Neural cell (in vitro differentiated cells): ENCODE results near the gene TEX54. TPM values are rescaled to one million over a fixed set of nuclear protein-coding genes. Genes with fewer than 3 reads are reported as not detected.

ENCODE experiments used
- H2AFZ ChIP-seq: fragments of 200-600, 300-800 bp; sonication (generic), shearing (Covaris generic); 2 replicates; pipeline ENCODE4 v1.6.0; 2014; ENCODE audit warnings: low read depth, mild to moderate bottlenecking, antibody characterized with exemption, low read length, moderate library complexity
- H3F3A ChIP-seq: fragments of 200-600 bp; shearing (Covaris generic); 2 replicates; pipeline ENCODE4 v1.6.1; 2016; ENCODE audit warnings: mild to moderate bottlenecking, moderate library complexity, mixed read lengths, antibody characterized with exemption, low read length; ENCODE audit not compliant: insufficient read depth, poor library complexity, severe bottlenecking
- H3K27ac ChIP-seq: fragments of 200-600, 300-800 bp; sonication (generic), shearing (Covaris generic); 2 replicates; pipeline ENCODE4 v1.5.1; 2014; ENCODE audit warnings: mild to moderate bottlenecking, low read length, moderate library complexity
- H3K27me3 ChIP-seq: fragments of 300-800, 200-600 bp; sonication (generic), shearing (Covaris generic); 2 replicates; pipeline ENCODE4 v1.6.0; 2014; ENCODE audit warnings: mild to moderate bottlenecking, low read depth, low read length, moderate library complexity; ENCODE audit not compliant: insufficient read depth
- H3K36me3 ChIP-seq: fragments of 300-800, 200-600 bp; sonication (generic), shearing (Covaris generic); 2 replicates; pipeline ENCODE4 v1.5.1; 2014; ENCODE audit warnings: mild to moderate bottlenecking, antibody characterized with exemption, low read length, moderate library complexity; ENCODE audit not compliant: insufficient read depth
- H3K4me2 ChIP-seq: fragments of 300-800, 200-600 bp; sonication (generic), shearing (Covaris generic); 2 replicates; pipeline ENCODE4 v1.6.0; 2014; ENCODE audit warnings: mild to moderate bottlenecking, low read length
- H3K4me3 ChIP-seq: fragments of 300-800, 200-600 bp; sonication (generic), shearing (Covaris generic); 2 replicates; pipeline ENCODE4 v1.5.1; 2014; ENCODE audit warnings: mild to moderate bottlenecking, low read length, moderate library complexity
- H3K79me2 ChIP-seq: fragments of 200-600 bp; shearing (Covaris generic); replicated peaks from 2 replicates; pipeline ENCODE4 v1.6.0; 2014; ENCODE audit warnings: mild to moderate bottlenecking, low read length, moderate library complexity; ENCODE audit not compliant: insufficient read depth
- H3K9ac ChIP-seq: fragments of 300-800, 200-600 bp; sonication (generic), shearing (Covaris generic); 2 replicates; pipeline ENCODE4 v1.6.1; 2016; ENCODE audit warnings: mild to moderate bottlenecking, low read length, mixed read lengths
- H3K9me2 ChIP-seq: fragments of 200-600 bp; shearing (Covaris generic); 2 replicates; pipeline ENCODE4 v1.6.1; 2016; ENCODE audit warnings: mild to moderate bottlenecking, low read length, mixed read lengths; ENCODE audit not compliant: insufficient read depth
- H3K9me3 ChIP-seq: fragments of 200-600, 300-800 bp; sonication (generic), shearing (Covaris generic); 2 replicates; pipeline ENCODE4 v1.6.1; 2016; ENCODE audit warnings: mild to moderate bottlenecking, mixed run types, low read length, moderate library complexity, mixed read lengths
- H4K20me1 ChIP-seq: fragments of 200-600 bp; shearing (Covaris generic); 2 replicates; pipeline ENCODE4 v1.6.1; 2016; ENCODE audit warnings: mild to moderate bottlenecking, mixed run types; ENCODE audit not compliant: insufficient read depth
- EP300 ChIP-seq: fragments of 450-650 bp; conservative IDR thresholded peaks from 2 replicates; pipeline ENCODE4 v1.6.1; 2014; ENCODE audit warnings: antibody characterized with exemption, mild to moderate bottlenecking, moderate library complexity; ENCODE audit not compliant: poor library complexity, severe bottlenecking
- EZH2 ChIP-seq: fragments of 200-600, 300-800 bp; shearing (Covaris generic), sonication (generic); IDR thresholded peaks from 2 replicates; pipeline ENCODE4 v1.6.1; 2014; ENCODE audit warnings: antibody characterized with exemption, low read length, borderline replicate concordance, mild to moderate bottlenecking; ENCODE audit not compliant: insufficient read depth, poor library complexity, severe bottlenecking
- MXI1 ChIP-seq: fragments of 450-650 bp; conservative IDR thresholded peaks from 2 replicates; pipeline ENCODE4 v1.6.1; 2014; ENCODE audit warnings: antibody characterized with exemption, mild to moderate bottlenecking; ENCODE audit not compliant: poor library complexity, severe bottlenecking
- POLR2AphosphoS5 ChIP-seq: IDR thresholded peaks from 2 replicates; pipeline ENCODE4 v1.6.1; 2012
- RAD21 ChIP-seq: fragments of 450-650 bp; conservative IDR thresholded peaks from 2 replicates; pipeline ENCODE4 v1.6.1; 2014; ENCODE audit warnings: antibody characterized with exemption, mild to moderate bottlenecking, moderate library complexity
- SMC3 ChIP-seq: fragments of 450-650 bp; conservative IDR thresholded peaks from 2 replicates; pipeline ENCODE4 v1.6.1; 2014; ENCODE audit warnings: antibody characterized with exemption, mild to moderate bottlenecking, moderate library complexity; ENCODE audit not compliant: poor library complexity
- TAF1 ChIP-seq: IDR thresholded peaks from 2 replicates; pipeline ENCODE4 v1.6.1; 2012; ENCODE audit warnings: low read depth
- polyA plus RNA-seq: library from polyadenylated mRNA; depleted of rRNA; stranded (reverse); fragments of >200 nt; gene quantifications from 2 replicates; pipeline ENCODE4 v1.2.3, GENCODE V29; 2014
- TF ChIP-seq, protein P1 (sequence below): IDR thresholded peaks from 2 replicates; pipeline ENCODE4 v1.6.1; 2012; ENCODE audit warnings: borderline replicate concordance
- TF ChIP-seq, protein P2 (sequence below): fragments of 450-650 bp; IDR thresholded peaks from 2 replicates; pipeline ENCODE4 v1.5.1; 2014; ENCODE audit warnings: antibody characterized with exemption, mild to moderate bottlenecking, moderate library complexity; ENCODE audit not compliant: poor library complexity, severe bottlenecking

Gene TEX54
- polyA plus RNA-seq, 1 donor from 2014 or later: not detected

DNA sequence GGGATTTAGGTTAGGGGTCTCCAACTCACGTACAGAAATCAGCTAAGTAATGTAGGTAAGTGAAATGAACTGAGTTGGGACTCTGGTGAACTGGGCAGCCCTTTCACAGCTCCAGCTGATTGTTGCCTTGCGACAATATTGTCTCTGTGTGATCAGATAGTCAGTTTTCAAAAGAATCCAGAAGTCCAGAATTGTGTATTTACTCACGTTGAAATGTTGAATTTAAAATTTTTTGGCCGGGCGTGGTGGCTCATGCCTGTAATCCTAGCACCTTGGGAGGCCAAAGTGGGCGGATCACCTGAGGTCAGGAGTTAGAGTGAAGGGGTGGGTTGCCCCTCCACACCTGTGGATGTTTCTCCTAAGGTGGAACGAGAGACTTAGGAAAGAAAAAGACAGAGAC lies 25.6 kb upstream of the TEX54 start:
- H3K9me3 ChIP-seq: no peaks in the 10 kb centered on the region
- peaks cover 4% of the 10 kb centered on the region for H3F3A ChIP-seq
- TF ChIP-seq EZH2 (no peak), RAD21 (no peak), MXI1 (no peak), POLR2AphosphoS5 (no peak), SMC3 (no peak), EP300 (no peak), TAF1 (no peak)
- TF ChIP-seq, protein P1, sequence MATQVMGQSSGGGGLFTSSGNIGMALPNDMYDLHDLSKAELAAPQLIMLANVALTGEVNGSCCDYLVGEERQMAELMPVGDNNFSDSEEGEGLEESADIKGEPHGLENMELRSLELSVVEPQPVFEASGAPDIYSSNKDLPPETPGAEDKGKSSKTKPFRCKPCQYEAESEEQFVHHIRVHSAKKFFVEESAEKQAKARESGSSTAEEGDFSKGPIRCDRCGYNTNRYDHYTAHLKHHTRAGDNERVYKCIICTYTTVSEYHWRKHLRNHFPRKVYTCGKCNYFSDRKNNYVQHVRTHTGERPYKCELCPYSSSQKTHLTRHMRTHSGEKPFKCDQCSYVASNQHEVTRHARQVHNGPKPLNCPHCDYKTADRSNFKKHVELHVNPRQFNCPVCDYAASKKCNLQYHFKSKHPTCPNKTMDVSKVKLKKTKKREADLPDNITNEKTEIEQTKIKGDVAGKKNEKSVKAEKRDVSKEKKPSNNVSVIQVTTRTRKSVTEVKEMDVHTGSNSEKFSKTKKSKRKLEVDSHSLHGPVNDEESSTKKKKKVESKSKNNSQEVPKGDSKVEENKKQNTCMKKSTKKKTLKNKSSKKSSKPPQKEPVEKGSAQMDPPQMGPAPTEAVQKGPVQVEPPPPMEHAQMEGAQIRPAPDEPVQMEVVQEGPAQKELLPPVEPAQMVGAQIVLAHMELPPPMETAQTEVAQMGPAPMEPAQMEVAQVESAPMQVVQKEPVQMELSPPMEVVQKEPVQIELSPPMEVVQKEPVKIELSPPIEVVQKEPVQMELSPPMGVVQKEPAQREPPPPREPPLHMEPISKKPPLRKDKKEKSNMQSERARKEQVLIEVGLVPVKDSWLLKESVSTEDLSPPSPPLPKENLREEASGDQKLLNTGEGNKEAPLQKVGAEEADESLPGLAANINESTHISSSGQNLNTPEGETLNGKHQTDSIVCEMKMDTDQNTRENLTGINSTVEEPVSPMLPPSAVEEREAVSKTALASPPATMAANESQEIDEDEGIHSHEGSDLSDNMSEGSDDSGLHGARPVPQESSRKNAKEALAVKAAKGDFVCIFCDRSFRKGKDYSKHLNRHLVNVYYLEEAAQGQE: no peak
- TF ChIP-seq, protein P2, sequence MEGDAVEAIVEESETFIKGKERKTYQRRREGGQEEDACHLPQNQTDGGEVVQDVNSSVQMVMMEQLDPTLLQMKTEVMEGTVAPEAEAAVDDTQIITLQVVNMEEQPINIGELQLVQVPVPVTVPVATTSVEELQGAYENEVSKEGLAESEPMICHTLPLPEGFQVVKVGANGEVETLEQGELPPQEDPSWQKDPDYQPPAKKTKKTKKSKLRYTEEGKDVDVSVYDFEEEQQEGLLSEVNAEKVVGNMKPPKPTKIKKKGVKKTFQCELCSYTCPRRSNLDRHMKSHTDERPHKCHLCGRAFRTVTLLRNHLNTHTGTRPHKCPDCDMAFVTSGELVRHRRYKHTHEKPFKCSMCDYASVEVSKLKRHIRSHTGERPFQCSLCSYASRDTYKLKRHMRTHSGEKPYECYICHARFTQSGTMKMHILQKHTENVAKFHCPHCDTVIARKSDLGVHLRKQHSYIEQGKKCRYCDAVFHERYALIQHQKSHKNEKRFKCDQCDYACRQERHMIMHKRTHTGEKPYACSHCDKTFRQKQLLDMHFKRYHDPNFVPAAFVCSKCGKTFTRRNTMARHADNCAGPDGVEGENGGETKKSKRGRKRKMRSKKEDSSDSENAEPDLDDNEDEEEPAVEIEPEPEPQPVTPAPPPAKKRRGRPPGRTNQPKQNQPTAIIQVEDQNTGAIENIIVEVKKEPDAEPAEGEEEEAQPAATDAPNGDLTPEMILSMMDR: no peak
- H2AFZ ChIP-seq: no peak overlapping the region
- H3K27ac ChIP-seq: no peak overlapping the region
- peaks cover 10% of the 10 kb centered on the region for H3K36me3 ChIP-seq
- H3K9ac ChIP-seq: no peak overlapping the region
- H4K20me1 ChIP-seq: no peaks in the 10 kb centered on the region
- H3K4me2 ChIP-seq: no peak overlapping the region
- H3K9me2 ChIP-seq: no peaks in the 10 kb centered on the region
- H3K4me3 ChIP-seq: no peak overlapping the region
- no peaks in the 10 kb centered on the region for H3K27me3 ChIP-seq
- H3K79me2 ChIP-seq: peaks cover 40% of the 10 kb centered on the region

DNA sequence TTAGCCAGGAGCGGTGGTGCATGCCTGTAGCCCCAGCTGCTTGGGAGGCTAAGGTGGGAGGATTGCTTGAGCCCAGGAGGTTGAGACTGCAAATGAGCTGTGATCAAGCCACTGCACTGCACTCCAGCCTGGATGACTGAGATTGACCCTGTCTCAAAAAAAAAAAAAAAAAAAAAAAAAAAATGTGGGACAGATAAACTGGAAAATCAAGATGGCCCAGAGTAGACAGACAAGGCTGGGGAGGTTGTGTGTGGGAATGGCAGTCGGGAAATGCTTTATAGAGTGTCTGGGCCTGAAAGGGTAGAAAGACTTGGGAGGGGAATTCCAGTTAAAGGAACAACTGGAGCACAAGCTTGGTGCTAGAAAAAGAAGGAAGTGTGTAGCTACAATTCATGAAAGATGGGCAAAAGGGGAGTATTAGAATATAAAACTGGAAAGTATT lies 24.9 kb upstream of the TEX54 start:
- H3K9ac ChIP-seq: no peak overlapping the region
- H2AFZ ChIP-seq: no peak overlapping the region
- no peaks in the 10 kb centered on the region for H4K20me1 ChIP-seq
- H3K9me3 ChIP-seq: no peaks in the 10 kb centered on the region
- H3K27me3 ChIP-seq: no peaks in the 10 kb centered on the region
- TF ChIP-seq TAF1 (no peak), EP300 (no peak)
- H3K4me3 ChIP-seq: no peak overlapping the region
- peaks cover 16% of the 10 kb centered on the region for H3K36me3 ChIP-seq
- H3K9me2 ChIP-seq: no peaks in the 10 kb centered on the region
- no peak overlapping the region for H3K4me2 ChIP-seq
- H3F3A ChIP-seq: peaks cover 10% of the 10 kb centered on the region
- H3K27ac ChIP-seq: no peak overlapping the region
- H3K79me2 ChIP-seq: peaks cover 44% of the 10 kb centered on the region
